ENCODE data around the gene CASP8AP2.
"Not testable (repeated sequence)": the region's sequence is repeated elsewhere in the genome, so short reads cannot be mapped to it uniquely, and the experiment has no call there.

Gene CASP8AP2

DNA sequence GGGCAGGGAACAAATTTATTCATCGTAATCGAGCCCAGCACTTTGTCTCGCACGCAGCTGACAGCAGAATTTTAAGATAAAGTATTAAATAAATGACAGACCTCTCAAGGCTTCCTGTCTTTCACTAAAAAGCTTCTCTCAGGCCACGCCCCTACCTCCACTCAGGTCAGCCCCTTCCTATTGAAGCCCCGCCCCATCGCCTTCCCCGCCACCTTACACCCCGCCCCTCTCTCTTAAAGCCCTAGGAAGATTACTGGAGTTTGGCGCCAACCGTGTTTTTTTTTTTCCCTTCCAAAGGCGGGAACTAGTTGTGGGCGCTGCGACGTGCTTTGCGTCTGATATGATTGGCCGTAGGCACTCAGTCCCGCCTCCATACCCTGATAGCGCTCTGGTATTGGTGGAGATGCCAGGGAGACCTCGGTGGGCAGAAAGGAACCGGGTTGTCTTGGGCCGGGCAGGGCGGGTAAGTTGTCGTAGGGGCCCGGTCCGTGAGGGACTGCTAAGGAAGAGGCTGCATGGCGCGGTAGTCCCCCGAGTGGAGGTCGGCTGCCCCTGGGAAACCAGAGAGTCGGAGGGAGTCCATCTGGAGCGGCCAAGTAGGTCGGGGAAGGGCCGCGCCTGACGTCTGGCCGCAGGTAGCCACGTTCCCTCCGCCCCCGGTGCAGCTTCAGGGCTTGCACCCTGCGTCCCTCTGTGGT lies at the start of gene CASP8AP2:
TSS of gene CASP8AP2 (plus strand) at position 409 of the 698 bp plus-strand sequence.
- peak; percentile 98 for DNase-seq (ENCODE audit: low spot score)

GRCh38 chr6:89781070-89782034 lies 48.3 kb upstream of the CASP8AP2 start:
- DNase-seq (ENCODE audit: low spot score): no peak

- no peak for DNase-seq (ENCODE audit: low spot score)
These were observed 47.5 kb upstream of the CASP8AP2 start for GRCh38 chr6:89782222-89782621.

- not testable (repeated sequence) for DNase-seq (ENCODE audit: low spot score)
These were observed 46.4 kb upstream of the CASP8AP2 start for GRCh38 chr6:89783293-89783692.

GRCh38 chr6:89784838-89785237 lies 44.8 kb upstream of the CASP8AP2 start:
- DNase-seq (ENCODE audit: low spot score): no peak

GRCh38 chr6:89786970-89787369 lies 42.7 kb upstream of the CASP8AP2 start:
- DNase-seq (ENCODE audit: low spot score): no peak

DNA sequence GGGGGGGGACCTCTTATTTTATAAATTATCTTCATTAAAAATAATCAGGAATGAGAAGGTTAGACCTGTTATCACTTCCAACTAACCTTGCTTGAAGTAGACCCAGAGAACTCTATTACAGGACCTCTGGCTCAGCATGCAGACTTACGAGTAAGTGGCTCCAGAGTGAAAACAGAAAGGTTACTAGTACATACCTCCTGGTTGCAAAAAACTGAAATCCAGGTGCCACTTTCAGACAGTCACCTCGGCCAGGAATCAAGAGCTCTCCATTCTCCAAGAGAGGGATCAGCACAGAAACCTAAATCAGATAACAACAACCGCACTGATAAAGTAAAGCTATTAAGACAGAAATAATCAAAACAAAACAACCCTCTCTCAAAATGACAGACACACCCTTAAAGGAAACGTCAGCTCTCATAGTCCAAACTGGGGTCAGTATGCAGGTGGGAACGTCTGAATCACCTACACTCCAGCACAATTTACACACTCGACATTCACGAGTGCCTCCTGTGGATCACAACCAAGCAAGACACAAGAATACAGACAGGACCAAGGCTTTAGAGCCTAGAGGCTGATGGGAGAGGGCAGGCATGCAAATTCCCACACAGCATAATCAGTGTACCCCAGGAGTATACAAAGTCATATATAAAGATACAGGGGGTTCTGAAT lies 41.9 kb upstream of the CASP8AP2 start:
- no peak for DNase-seq (ENCODE audit: low spot score)

GRCh38 chr6:89789980-89790379 lies 39.7 kb upstream of the CASP8AP2 start:
- DNase-seq (ENCODE audit: low spot score): no peak

GRCh38 chr6:89790403-89790802 lies 39.3 kb upstream of the CASP8AP2 start:
- DNase-seq (ENCODE audit: low spot score): no peak

DNA sequence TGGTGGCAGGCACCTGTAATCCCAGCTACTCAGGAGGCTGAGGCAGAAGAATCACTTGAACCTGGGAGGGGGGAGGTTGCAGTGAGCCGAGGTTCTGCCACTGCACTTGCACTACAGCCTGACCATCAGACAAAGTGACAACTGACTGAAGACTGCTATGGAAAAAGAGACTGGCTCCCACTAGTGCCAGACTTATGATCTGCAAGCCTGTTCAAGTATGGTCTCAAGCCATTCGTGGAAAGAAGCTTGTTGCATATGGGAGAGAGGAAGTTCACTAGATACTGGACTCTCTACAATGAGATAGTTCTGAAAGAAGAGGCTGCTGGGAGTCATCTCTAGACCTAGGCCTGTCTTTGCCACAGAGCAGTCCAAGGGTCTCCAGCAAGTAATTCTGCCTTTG lies 36.8 kb upstream of the CASP8AP2 start:
- DNase-seq (ENCODE audit: low spot score): peak; percentile 29

DNA sequence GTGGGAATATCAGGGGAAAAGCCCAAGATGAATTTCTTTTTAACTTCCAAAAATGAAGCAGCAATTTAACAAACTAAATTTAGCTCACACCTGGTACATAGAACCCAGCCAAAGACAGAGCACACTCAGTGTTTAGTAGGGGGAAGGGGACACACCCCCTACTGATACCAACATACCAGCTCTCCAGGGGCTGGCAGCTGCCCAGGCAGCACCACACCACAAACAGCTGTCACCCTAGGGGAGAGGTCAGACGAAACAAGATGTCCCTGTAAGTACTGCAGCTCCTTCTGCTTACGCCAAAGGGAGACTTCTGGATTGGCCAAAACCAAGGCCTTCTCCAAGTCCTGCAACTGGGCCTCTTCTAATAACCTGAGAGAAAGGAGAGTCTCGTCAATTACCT lies 36.1 kb upstream of the CASP8AP2 start:
- DNase-seq (ENCODE audit: low spot score): no peak

DNA sequence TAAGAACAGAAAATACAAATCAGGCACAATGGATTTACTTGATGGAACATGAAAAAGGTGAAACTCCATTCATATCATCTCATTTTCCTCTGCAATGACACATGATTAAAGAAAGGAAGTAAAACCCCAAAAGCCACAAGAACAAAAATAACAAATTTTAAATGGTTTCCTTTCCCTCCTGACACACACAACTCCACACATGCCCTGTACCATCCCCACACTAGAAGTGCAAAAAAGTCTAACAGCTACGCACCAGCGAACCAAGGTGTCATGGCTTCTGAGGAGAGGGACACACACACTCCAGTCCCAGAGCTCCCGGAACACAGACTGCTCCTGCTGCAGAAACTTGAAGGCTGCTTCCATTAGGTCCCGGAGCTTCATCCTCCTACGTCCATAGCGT lies 35.4 kb upstream of the CASP8AP2 start:
- no peak for DNase-seq (ENCODE audit: low spot score)

GRCh38 chr6:89797317-89797716 lies 32.4 kb upstream of the CASP8AP2 start:
- no peak for DNase-seq (ENCODE audit: low spot score)

DNA sequence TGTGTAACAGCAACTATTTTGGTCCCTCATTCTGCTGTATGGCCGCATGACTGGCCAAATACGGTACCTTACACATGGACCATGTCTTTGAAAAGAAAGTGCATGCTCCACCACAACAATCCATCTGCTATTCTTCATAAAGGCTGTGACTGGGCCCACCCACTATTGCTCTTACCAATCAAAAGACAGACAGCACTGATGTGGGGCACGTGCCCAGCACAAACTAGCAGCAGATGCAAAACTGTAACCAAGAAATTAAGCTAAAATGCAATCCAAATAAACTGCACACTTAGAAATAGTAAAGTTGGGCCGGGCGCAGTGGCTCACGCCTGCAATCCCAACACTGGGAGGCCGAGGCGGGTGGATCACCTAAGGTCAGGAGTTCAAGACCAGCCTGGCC lies 30.6 kb upstream of the CASP8AP2 start:
- no peak for DNase-seq (ENCODE audit: low spot score)

- no peak for DNase-seq (ENCODE audit: low spot score)
These were observed 29.9 kb upstream of the CASP8AP2 start for GRCh38 chr6:89799756-89800155.

- no peak for DNase-seq (ENCODE audit: low spot score)
These were observed 26.4 kb upstream of the CASP8AP2 start for GRCh38 chr6:89803271-89803670.

DNA sequence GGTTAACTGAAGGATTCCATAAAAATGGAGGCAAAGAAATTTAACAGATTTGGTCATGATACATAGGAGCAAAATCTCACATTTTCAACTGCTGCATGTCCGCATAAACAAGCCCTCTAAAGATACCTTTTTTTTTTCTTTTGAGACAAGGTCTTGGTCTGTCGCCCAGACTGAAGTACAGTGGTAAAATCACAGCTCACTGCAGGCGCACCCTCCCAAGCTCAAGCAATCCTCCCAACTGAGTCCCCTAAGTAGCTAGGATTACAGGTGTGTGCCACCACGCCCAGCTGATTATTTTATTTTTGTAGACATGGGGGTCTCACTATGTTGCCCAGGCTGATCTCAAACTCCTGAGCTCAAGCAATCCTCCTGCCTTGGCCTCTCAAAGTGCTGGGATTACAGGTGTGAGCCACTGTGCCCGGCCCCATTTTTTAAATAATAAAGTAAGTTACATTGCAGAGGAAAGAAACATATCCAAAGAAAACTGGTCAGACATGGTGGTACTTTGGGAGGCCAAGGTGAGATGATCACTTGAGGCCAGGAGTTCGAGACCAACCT lies 23.8 kb upstream of the CASP8AP2 start:
- DNase-seq (ENCODE audit: low spot score): no peak

- no peak for DNase-seq (ENCODE audit: low spot score)
These were observed 22.1 kb upstream of the CASP8AP2 start for GRCh38 chr6:89807581-89807980.

- DNase-seq (ENCODE audit: low spot score): not testable (repeated sequence)
These were observed 16.3 kb upstream of the CASP8AP2 start for GRCh38 chr6:89813422-89813821.

DNA sequence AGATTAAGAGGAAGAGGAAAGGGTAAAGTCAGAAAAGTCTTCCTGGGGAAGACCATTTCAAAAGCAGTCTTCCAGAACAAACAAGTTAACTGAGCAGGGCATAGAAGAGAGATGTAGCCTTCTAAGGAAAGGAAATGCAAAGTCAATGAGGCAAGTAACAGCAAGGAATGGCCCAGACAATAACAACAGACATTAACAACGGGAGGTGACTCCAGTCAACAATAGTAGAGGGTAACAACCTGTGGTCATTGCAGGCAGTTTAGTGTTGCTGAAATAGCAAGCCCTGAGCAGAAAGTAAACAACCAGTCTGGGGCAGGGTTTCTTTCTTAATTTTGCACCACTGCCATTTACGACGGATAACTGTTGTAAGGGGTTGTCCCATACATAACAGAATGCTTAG lies 12.2 kb upstream of the CASP8AP2 start:
- DNase-seq (ENCODE audit: low spot score): no peak

GRCh38 chr6:89818977-89819335 lies 10.7 kb upstream of the CASP8AP2 start:
- DNase-seq (ENCODE audit: low spot score): no peak

DNA sequence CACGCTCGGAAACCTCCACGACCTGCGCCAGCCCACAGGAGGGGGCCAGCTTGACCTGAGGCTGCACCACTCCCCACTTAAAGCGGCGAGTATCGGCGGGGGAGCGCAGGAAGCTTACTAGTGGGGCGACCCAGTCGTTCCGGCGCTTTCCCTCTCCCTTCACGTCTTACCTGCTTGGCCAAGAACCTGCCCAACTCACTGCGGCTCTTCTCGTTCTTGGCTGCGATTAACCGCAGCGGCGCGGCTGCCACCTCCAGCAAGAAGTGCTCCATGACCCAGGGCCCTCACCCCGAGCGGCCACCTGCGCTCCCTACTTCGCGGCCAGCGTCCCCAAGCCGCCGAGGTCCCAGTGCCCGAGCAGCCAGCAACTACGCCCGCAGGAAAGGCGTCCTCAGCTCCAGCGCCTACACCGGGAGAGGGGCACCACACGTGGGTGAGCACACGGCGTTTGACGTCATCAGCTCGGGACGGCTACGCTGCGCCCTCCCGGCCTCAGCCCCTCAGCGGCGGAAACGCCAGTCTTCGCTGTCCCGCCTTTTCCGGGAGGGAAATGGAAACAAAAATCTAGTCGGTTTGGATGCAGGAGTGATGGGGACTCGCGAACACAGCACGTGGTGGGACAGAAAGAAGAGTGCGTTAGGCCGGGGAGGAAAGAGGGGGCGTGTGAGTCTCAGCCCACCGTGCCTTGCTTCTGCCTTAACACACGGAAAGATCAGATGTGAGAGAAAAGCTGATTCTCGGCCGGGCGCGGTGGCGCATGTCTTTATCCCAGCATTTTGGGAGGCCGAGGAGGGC lies 10.1 kb upstream of the CASP8AP2 start, which contains the start of gene MDN1:
TSS of gene MDN1 (minus strand) at position 459 of the 795 bp plus-strand sequence. CDS start at position 272, 187 bp downstream.
- peak; percentile 83 for DNase-seq (ENCODE audit: low spot score)

Measured in COLO829 (cell line).